HepG2 (cell line): ENCODE measurements around the gene SAE1. TPM values are rescaled to one million over a fixed set of nuclear protein-coding genes. Genes with fewer than 3 reads are reported as not detected.
A peak's percentile ranks its signal among the peaks of the same experiment; 100 is the strongest.

Experiments used
- AHR ChIP-seq: IDR thresholded peaks from 2 replicates; pipeline ENCODE4 v1.6.1; 2018; ENCODE audit warnings: missing genetic modification reagents, missing compliant biosample characterization
- CREM ChIP-seq, 2 experiments: sonication (generic) in 1 of 2; formaldehyde crosslinking in 1 of 2; IDR thresholded peaks; 2 replicates each; pipeline versions ENCODE4 v1.4.0 to v1.6.1; 2016 to 2020; ENCODE audit warnings: antibody characterized with exemption in 1 of 2, mild to moderate bottlenecking in 1 of 2, missing genetic modification reagents in 1 of 2
- ELF1 ChIP-seq: sonication (generic); formaldehyde crosslinking; IDR thresholded peaks from 2 replicates; pipeline ENCODE4 v1.4.0; 2020; ENCODE audit warnings: missing genetic modification reagents
- GRHL1 ChIP-seq: sonication (generic); formaldehyde crosslinking; conservative IDR thresholded peaks from 2 replicates; pipeline ENCODE4 v1.8.0; 2022; ENCODE audit warnings: missing genetic modification reagents
- HHEX ChIP-seq: IDR thresholded peaks from 2 replicates; pipeline ENCODE4 v1.6.1; 2016; ENCODE audit warnings: control low read depth
- KLF6 ChIP-seq: IDR thresholded peaks from 2 replicates; pipeline ENCODE4 v1.8.0; 2016; ENCODE audit warnings: missing biosample characterization, missing genetic modification reagents
- LCORL ChIP-seq, 2 experiments: fragments of 450-650 bp in 1 of 2; sonication (generic) in 1 of 2; formaldehyde crosslinking in 1 of 2; IDR thresholded peaks; 2 replicates each; pipeline versions ENCODE4 v1.5.0 to v1.6.1; 2017 to 2020; ENCODE audit warnings: antibody characterized with exemption in 1 of 2, missing genetic modification reagents in 1 of 2
- MAF1 ChIP-seq: sonication (generic); formaldehyde crosslinking; IDR thresholded peaks from 2 replicates; pipeline ENCODE4 v1.5.0; 2020; ENCODE audit warnings: missing genetic modification reagents, borderline replicate concordance
- MTERF4 ChIP-seq: sonication (generic); formaldehyde crosslinking; IDR thresholded peaks from 2 replicates; pipeline ENCODE4 v1.8.0; 2023; ENCODE audit warnings: mild to moderate bottlenecking, missing genetic modification reagents
- NCOA1 ChIP-seq: sonication (generic); formaldehyde crosslinking; IDR thresholded peaks from 2 replicates; pipeline ENCODE4 v1.9.0; 2021; ENCODE audit warnings: missing genetic modification reagents
- PLRG1 ChIP-seq: fragments of 450-650 bp; conservative IDR thresholded peaks from 2 replicates; pipeline ENCODE4 v1.6.1; 2016
- RAD51 ChIP-seq: fragments of 450-650 bp; IDR thresholded peaks from 2 replicates; pipeline ENCODE4 v1.6.1; 2016; ENCODE audit warnings: borderline replicate concordance
- TEAD2 ChIP-seq: sonication (generic); formaldehyde crosslinking; IDR thresholded peaks from 2 replicates; pipeline ENCODE4 v1.9.0; 2021; ENCODE audit warnings: missing genetic modification reagents
- THAP7 ChIP-seq: sonication (generic); formaldehyde crosslinking; IDR thresholded peaks from 2 replicates; pipeline ENCODE4 v1.8.1; 2023; ENCODE audit warnings: mild to moderate bottlenecking, missing genetic modification reagents
- ZEB1 ChIP-seq: IDR thresholded peaks from 2 replicates; pipeline ENCODE4 v1.6.1; 2012; ENCODE audit warnings: mild to moderate bottlenecking, low read depth, inconsistent platforms; ENCODE audit not compliant: insufficient replicate concordance
- ZFP82 ChIP-seq: sonication (generic); formaldehyde crosslinking; IDR thresholded peaks from 2 replicates; pipeline ENCODE4 v1.5.1; 2020; ENCODE audit warnings: mild to moderate bottlenecking, missing genetic modification reagents, borderline replicate concordance
- ZNF276 ChIP-seq: sonication (generic); formaldehyde crosslinking; IDR thresholded peaks from 2 replicates; pipeline ENCODE4 v1.4.0; 2020; ENCODE audit warnings: mild to moderate bottlenecking, low read depth, missing genetic modification reagents
- ZNF512 ChIP-seq: sonication (generic); formaldehyde crosslinking; IDR thresholded peaks from 2 replicates; pipeline ENCODE4 v1.4.0; 2020; ENCODE audit warnings: mild to moderate bottlenecking, missing genetic modification reagents
- ZNF704 ChIP-seq: sonication (generic); formaldehyde crosslinking; IDR thresholded peaks from 2 replicates; pipeline ENCODE4 v1.8.1; 2023; ENCODE audit warnings: mild to moderate bottlenecking, inconsistent platforms, moderate library complexity, missing genetic modification reagents, borderline replicate concordance
- polyA plus RNA-seq, 8 experiments: library from polyadenylated mRNA; depleted of rRNA in 3 of 8; stranded (reverse) in 7 of 8; unstranded in 1 of 8; fragments of >200 nt; fragmentation: Illumina TruSeq in 4 of 8; extraction: Trizol in 4 of 8; gene quantifications; 2 replicates each; pipeline versions ENCODE4 v1.2.1 to v1.2.3, GENCODE V29; 2011 to 2016; ENCODE audit warnings: low read depth in 4 of 8, missing spikeins in 1 of 8, mixed read lengths in 1 of 8; ENCODE audit not compliant: insufficient read depth in 1 of 8
- total RNA-seq, 5 experiments: library from RNA; depleted of rRNA; stranded (reverse); fragments of >200 nt; fragmentation: Illumina TruSeq; extraction: Trizol; gene quantifications; 2 replicates each; pipeline ENCODE4 v1.2.3, GENCODE V29; 2016; ENCODE audit warnings: low read depth in 1 of 5

Gene SAE1
- total and polyA plus RNA-seq, 2 of the 13 experiments (the other 11 are each of a cell fraction or from before 2014, with no cell fraction given): 87.6 to 197 TPM

GRCh38 chr19:47226426-47227351 lies 96.1 kb downstream of the SAE1 start (continued):
- no peak for TF ChIP-seq ZNF276 (CRISPR knock-in tag)
- no peak for TF ChIP-seq ZEB1
- TF ChIP-seq HHEX (CRISPR knock-in tag): no peak
- no peak for TF ChIP-seq LCORL (IDR thresholded peaks at IDR 0.05)
- peak; percentile 51 for TF ChIP-seq LCORL (CRISPR knock-in tag; IDR thresholded peaks at IDR 0.05)
- no peak for TF ChIP-seq MAF1 (CRISPR knock-in tag)
- TF ChIP-seq PLRG1: no peak
- TF ChIP-seq CREM (IDR thresholded peaks at IDR 0.05): no peak; the same call in 1 of the 2 replicates
- TF ChIP-seq CREM (CRISPR knock-in tag; IDR thresholded peaks at IDR 0.05): no peak
- no peak for TF ChIP-seq THAP7
- no peak for TF ChIP-seq ZFP82
- no peak for TF ChIP-seq GRHL1 (CRISPR knock-in tag)
- TF ChIP-seq MTERF4: no peak
- peak; percentile 22; the same call in 1 of the 2 replicates for TF ChIP-seq AHR (CRISPR knock-in tag)
- no peak for TF ChIP-seq RAD51
- TF ChIP-seq ELF1: no peak
- TF ChIP-seq ZNF704: no peak; the same call in none of the 2 replicates
- TF ChIP-seq NCOA1 (CRISPR knock-in tag): peak; percentile 52; the same call in 1 of the 2 replicates
- no peak for TF ChIP-seq ZNF512
- TF ChIP-seq KLF6 (CRISPR knock-in tag): 0 out of 2 replicates have a peak, but pooled peaks have one; percentile 13
- TF ChIP-seq TEAD2 (CRISPR knock-in tag): no peak
